BE2C (cell line): ENCODE measurements around the gene USF2. TPM values are rescaled to one million over a fixed set of nuclear protein-coding genes. Genes with fewer than 3 reads are reported as not detected.
A peak's percentile ranks its signal among the peaks of the same experiment; 100 is the strongest.
"Not testable (repeated sequence)": the region's sequence is repeated elsewhere in the genome, so short reads cannot be mapped to it uniquely, and the experiment has no call there.

Source experiments
- DNase-seq: peaks from one replicate; pipeline ENCODE4 v3.0.0-alpha.2; 2020
- H3K27me3 ChIP-seq: fragments of 250-450 bp; sonication (Bioruptor Pico); 2 replicates; pipeline ENCODE4 v1.5.1; 2020; ENCODE audit warnings: mild to moderate bottlenecking
- H3K36me3 ChIP-seq: fragments of 250-450 bp; sonication (Bioruptor Pico); 2 replicates; pipeline ENCODE4 v1.5.1; 2020; ENCODE audit warnings: mild to moderate bottlenecking
- H3K4me1 ChIP-seq: fragments of 250-450 bp; sonication (Bioruptor Pico); 2 replicates; pipeline ENCODE4 v1.5.1; 2020
- H3K4me3 ChIP-seq: 2 replicates; pipeline ENCODE4 v1.5.1; 2011; ENCODE audit warnings: low read depth, low read length
- H3K9me3 ChIP-seq: fragments of 250-450 bp; sonication (Bioruptor Pico); 2 replicates; pipeline ENCODE4 v1.5.1; 2020
- CTCF ChIP-seq: IDR thresholded peaks from 2 replicates; pipeline ENCODE4 v1.5.1; 2012; ENCODE audit warnings: mild to moderate bottlenecking, low read depth, low read length
- polyA plus RNA-seq: library from polyadenylated mRNA; unstranded; fragments of >200 nt; gene quantifications from one replicate; pipeline ENCODE4 v1.2.1, GENCODE V29; 2012; ENCODE audit warnings: low read depth, missing spikeins; ENCODE audit not compliant: insufficient read length, insufficient read depth

The USF2 gene
- polyA plus RNA-seq: 359 TPM

GRCh38 chr19:35268536-35269437, at the start of gene USF2:
TSS of gene USF2 (plus strand) at chr19:35268962. CDS start at chr19:35269102, 140 bp downstream.
- peak; percentile 85 for DNase-seq
- H3K27me3 ChIP-seq: no peaks in the 10 kb centered on the region
- H3K36me3 ChIP-seq: peaks cover 24% of the 10 kb centered on the region
- H3K4me1 ChIP-seq: no peaks in the 10 kb centered on the region
- H3K4me3 ChIP-seq: peak within 1 kb of the TSS; percentile 87
- H3K9me3 ChIP-seq: no peaks in the 10 kb centered on the region
- no peak for TF ChIP-seq CTCF

GRCh38 chr19:35219008-35219407, 49.8 kb upstream of the USF2 start:
- Histone ChIP-seq H3K9me3 (no peaks in the 10 kb centered on the region), H3K4me3 (no peak overlapping the region), H3K27me3 (no peaks in the 10 kb centered on the region), H3K36me3 (no peaks in the 10 kb centered on the region), H3K4me1 (no peaks in the 10 kb centered on the region; the same call in 1 of the 2 replicates)
- no peak for TF ChIP-seq CTCF
- DNase-seq: no peak

- Histone ChIP-seq H3K9me3 (no peaks in the 10 kb centered on the region), H3K36me3 (no peaks in the 10 kb centered on the region), H3K4me3 (no peak overlapping the region), H3K4me1 (no peaks in the 10 kb centered on the region), H3K27me3 (no peaks in the 10 kb centered on the region)
- no peak for DNase-seq
- TF ChIP-seq CTCF: no peak
Observed at GRCh38 chr19:35220315-35220921, 48.3 kb upstream of the USF2 start.

- H3K36me3 ChIP-seq, H3K4me1 ChIP-seq, DNase-seq, H3K4me3 ChIP-seq, H3K27me3 ChIP-seq, H3K9me3 ChIP-seq: not testable (repeated sequence)
Observed at GRCh38 chr19:35220973-35221590, 47.7 kb upstream of the USF2 start.

- no peaks in the 10 kb centered on the region for H3K4me1 ChIP-seq
- no peaks in the 10 kb centered on the region for H3K9me3 ChIP-seq
- DNase-seq: no peak
- no peak for TF ChIP-seq CTCF
- H3K27me3 ChIP-seq: no peaks in the 10 kb centered on the region
- no peak overlapping the region for H3K4me3 ChIP-seq
- H3K36me3 ChIP-seq: no peaks in the 10 kb centered on the region
Observed at GRCh38 chr19:35222373-35223015, 46.3 kb upstream of the USF2 start.

- Histone ChIP-seq H3K9me3 (no peaks in the 10 kb centered on the region), H3K4me1 (no peaks in the 10 kb centered on the region), H3K36me3 (no peaks in the 10 kb centered on the region), H3K4me3 (no peak overlapping the region), H3K27me3 (no peaks in the 10 kb centered on the region)
- DNase-seq: no peak
- no peak for TF ChIP-seq CTCF
Observed at GRCh38 chr19:35223084-35223790, 45.5 kb upstream of the USF2 start.
